ENCODE measurements around the gene CDKN2B-AS1. TPM values are rescaled to one million over a fixed set of nuclear protein-coding genes. Genes with fewer than 3 reads are reported as not detected.
A peak's percentile ranks its signal among the peaks of the same experiment; 100 is the strongest.

Gene CDKN2B-AS1
- total and polyA plus RNA-seq, 4 donors, result 0.58 to 8.0 (median 1.1) TPM

DNA sequence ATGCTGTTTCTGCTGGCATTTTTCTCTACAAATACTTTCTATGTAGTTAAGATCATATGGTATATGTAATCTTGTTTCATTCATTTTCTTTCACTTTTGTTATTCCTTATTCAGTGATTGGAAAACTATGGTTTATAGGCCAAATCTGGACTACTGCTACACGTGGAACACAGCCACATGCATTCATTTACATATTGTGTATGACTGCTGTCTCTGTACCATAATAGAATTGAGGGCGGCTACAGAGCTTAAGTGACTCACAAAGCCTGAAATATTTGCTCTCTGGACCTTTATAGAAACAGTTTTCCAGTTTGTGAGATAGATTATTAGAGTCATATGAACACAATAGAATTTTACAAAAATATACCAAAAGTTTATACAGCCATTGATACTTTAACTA lies 148.1 kb downstream of the CDKN2B-AS1 start:
- intact Hi-C loops (cut with DNase I), result no loop called here
- 34 to 36% methylated on average over 2 of the region's 2 CpGs for WGBS, 2 donors
- Histone ChIP-seq H3K9me3 (ENCODE audit: control insufficient read depth, low read length) (no peaks in the 10 kb centered on the region), H3K4me1 (ENCODE audit: control insufficient read depth in 1 of 2, insufficient read depth in 2 of 2, low read length in 2 of 2) (no peaks in the 10 kb centered on the region), H3K27ac (ENCODE audit: low read depth in 1 of 2, low read length in 2 of 2) (no peak overlapping the region), H3K4me3 (ENCODE audit: low read length in 2 of 2) (no peak overlapping the region), H3K36me3 (ENCODE audit: control insufficient read depth in 1 of 2, insufficient read depth in 2 of 2, low read length in 1 of 2) (no peaks in the 10 kb centered on the region), H3K27me3 (ENCODE audit: control insufficient read depth in 1 of 2, insufficient read depth in 2 of 2, low read length in 1 of 2) (no peaks in the 10 kb centered on the region)
- DNase-seq, result no peak
- ATAC-seq (ENCODE audit: low FRiP score), result no peak

GRCh38 chr9:22143799-22144625 lies 149.4 kb downstream of the CDKN2B-AS1 start:
- no peaks in the 10 kb centered on the region for H3K9me3 ChIP-seq (ENCODE audit: control insufficient read depth, low read length)
- DNase-seq, result no peak
- H3K27ac ChIP-seq (ENCODE audit: low read depth in 1 of 2, low read length in 2 of 2), result no peak overlapping the region
- H3K27me3 ChIP-seq (ENCODE audit: control insufficient read depth in 1 of 2, insufficient read depth in 2 of 2, low read length in 1 of 2), result no peaks in the 10 kb centered on the region
- H3K36me3 ChIP-seq (ENCODE audit: control insufficient read depth in 1 of 2, insufficient read depth in 2 of 2, low read length in 1 of 2), result no peaks in the 10 kb centered on the region
- intact Hi-C loops (cut with DNase I), result no loop called here
- no peaks in the 10 kb centered on the region for H3K4me1 ChIP-seq (ENCODE audit: control insufficient read depth in 1 of 2, insufficient read depth in 2 of 2, low read length in 2 of 2)
- H3K4me3 ChIP-seq (ENCODE audit: low read length in 2 of 2), result no peak overlapping the region
- WGBS, 2 donors, result 34 to 44% methylated on average over 1 of the region's 1 CpG
- no peak for ATAC-seq (ENCODE audit: low FRiP score)

DNA sequence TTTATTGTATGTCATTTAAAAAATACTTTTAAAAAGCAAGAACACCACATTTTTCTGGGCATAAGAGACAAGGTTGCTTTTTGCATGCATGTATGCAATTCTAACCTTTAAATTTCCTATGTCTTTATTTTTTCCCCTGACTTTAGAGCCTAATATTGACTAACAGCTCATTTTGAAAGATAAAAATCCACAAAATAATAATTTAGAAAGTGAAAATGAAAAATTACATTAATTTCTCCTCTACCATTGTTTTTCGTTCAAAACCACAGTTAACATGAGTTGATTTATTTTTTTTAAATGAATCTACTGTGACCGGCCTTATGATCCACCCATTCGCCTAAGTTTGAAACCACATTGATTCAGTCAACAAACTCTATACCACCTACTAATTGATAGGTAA lies 152.0 kb downstream of the CDKN2B-AS1 start:
- H3K36me3 ChIP-seq (ENCODE audit: control insufficient read depth in 1 of 2, insufficient read depth in 2 of 2, low read length in 1 of 2), result no peaks in the 10 kb centered on the region
- no peak for DNase-seq
- 84 to 87% methylated on average over 3 of the region's 3 CpGs for WGBS, 2 donors
- no peak for ATAC-seq (ENCODE audit: low FRiP score)
- H3K27ac ChIP-seq (ENCODE audit: low read depth in 1 of 2, low read length in 2 of 2), result no peak overlapping the region
- no peak overlapping the region for H3K4me3 ChIP-seq (ENCODE audit: low read length in 2 of 2)
- H3K4me1 ChIP-seq (ENCODE audit: control insufficient read depth in 1 of 2, insufficient read depth in 2 of 2, low read length in 2 of 2), result no peaks in the 10 kb centered on the region
- no peaks in the 10 kb centered on the region for H3K27me3 ChIP-seq (ENCODE audit: control insufficient read depth in 1 of 2, insufficient read depth in 2 of 2, low read length in 1 of 2)
- intact Hi-C loops (cut with DNase I), result no loop called here
- no peaks in the 10 kb centered on the region for H3K9me3 ChIP-seq (ENCODE audit: control insufficient read depth, low read length)

GRCh38 chr9:22147813-22148527 lies 153.4 kb downstream of the CDKN2B-AS1 start:
- Histone ChIP-seq H3K36me3 (ENCODE audit: control insufficient read depth in 1 of 2, insufficient read depth in 2 of 2, low read length in 1 of 2) (no peaks in the 10 kb centered on the region), H3K27me3 (ENCODE audit: control insufficient read depth in 1 of 2, insufficient read depth in 2 of 2, low read length in 1 of 2) (no peaks in the 10 kb centered on the region), H3K9me3 (ENCODE audit: control insufficient read depth, low read length) (no peaks in the 10 kb centered on the region), H3K4me3 (ENCODE audit: low read length in 2 of 2) (no peak overlapping the region), H3K27ac (ENCODE audit: low read depth in 1 of 2, low read length in 2 of 2) (no peak overlapping the region), H3K4me1 (ENCODE audit: control insufficient read depth in 1 of 2, insufficient read depth in 2 of 2, low read length in 2 of 2) (no peaks in the 10 kb centered on the region)
- 75 to 76% methylated on average over 8 of the region's 8 CpGs for WGBS, 2 donors
- ATAC-seq (ENCODE audit: low FRiP score) (no peak), DNase-seq (no peak)
- intact Hi-C loops (cut with DNase I), result no loop called here

DNA sequence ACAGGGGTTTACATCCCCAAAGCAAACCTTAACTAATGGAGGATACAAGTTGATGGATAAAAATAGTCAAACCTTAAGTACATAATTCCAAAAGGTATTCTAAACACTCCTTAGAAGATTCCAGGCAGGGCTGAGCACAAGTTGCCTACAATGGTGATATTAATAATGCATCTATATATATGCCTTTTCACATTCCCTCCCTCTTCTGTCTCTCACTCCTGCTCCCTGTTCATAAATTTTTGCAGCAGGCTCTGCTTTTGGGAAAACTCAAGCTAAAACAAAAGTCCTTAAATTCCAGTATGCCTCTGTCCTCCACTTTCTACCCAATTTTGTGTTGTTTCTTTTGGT lies 153.9 kb downstream of the CDKN2B-AS1 start:
- ATAC-seq (ENCODE audit: low FRiP score) (no peak), DNase-seq (no peak)
- Histone ChIP-seq H3K9me3 (ENCODE audit: control insufficient read depth, low read length) (no peaks in the 10 kb centered on the region), H3K27me3 (ENCODE audit: control insufficient read depth in 1 of 2, insufficient read depth in 2 of 2, low read length in 1 of 2) (no peaks in the 10 kb centered on the region), H3K4me1 (ENCODE audit: control insufficient read depth in 1 of 2, insufficient read depth in 2 of 2, low read length in 2 of 2) (no peaks in the 10 kb centered on the region), H3K27ac (ENCODE audit: low read depth in 1 of 2, low read length in 2 of 2) (no peak overlapping the region), H3K4me3 (ENCODE audit: low read length in 2 of 2) (no peak overlapping the region), H3K36me3 (ENCODE audit: control insufficient read depth in 1 of 2, insufficient read depth in 2 of 2, low read length in 1 of 2) (no peaks in the 10 kb centered on the region)
- intact Hi-C loops (cut with DNase I), result no loop called here

DNA sequence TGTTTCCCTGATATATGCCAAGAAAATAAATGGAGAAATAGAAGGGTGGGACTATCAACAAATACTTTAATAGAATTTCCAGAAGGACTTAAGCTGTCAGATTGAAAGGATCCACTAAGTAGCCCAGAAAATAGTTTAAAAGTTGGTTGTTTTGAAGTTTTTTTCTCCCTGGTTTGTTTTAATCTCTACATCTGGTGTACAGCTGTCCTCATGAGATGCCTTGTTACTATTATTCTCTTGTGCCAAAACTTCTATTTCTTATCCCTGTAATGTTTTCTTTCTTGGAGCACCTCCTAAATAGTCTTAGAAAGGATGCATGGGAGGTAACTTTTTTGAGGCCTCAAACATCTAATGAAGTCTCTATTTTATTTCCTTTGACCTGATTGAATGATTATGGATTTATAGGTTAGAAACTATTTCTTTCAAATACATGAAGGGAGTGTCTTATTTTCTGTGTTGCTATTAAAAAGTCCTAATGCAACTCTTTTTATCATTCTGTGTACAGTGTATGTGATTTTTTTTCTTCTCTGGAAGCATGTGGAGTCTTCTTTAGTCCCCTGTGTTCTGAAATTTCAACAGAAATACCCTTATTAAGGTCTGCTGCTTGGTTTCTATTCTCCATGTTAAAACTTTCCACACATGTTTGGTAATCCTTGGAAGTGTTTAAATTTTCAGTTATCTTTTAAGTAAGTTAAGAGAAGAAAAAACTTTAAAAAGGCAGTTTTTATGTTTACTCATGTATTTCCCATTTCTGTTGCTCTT lies 154.5 kb downstream of the CDKN2B-AS1 start:
- no peak for ATAC-seq (ENCODE audit: low FRiP score)
- H3K27ac ChIP-seq (ENCODE audit: low read depth in 1 of 2, low read length in 2 of 2), result no peak overlapping the region
- no peak for DNase-seq
- no peak overlapping the region for H3K4me3 ChIP-seq (ENCODE audit: low read length in 2 of 2)
- no peaks in the 10 kb centered on the region for H3K27me3 ChIP-seq (ENCODE audit: control insufficient read depth in 1 of 2, insufficient read depth in 2 of 2, low read length in 1 of 2)
- no peaks in the 10 kb centered on the region for H3K4me1 ChIP-seq (ENCODE audit: control insufficient read depth in 1 of 2, insufficient read depth in 2 of 2, low read length in 2 of 2)
- H3K9me3 ChIP-seq (ENCODE audit: control insufficient read depth, low read length), result no peaks in the 10 kb centered on the region
- intact Hi-C loops (cut with DNase I), result no loop called here
- no peaks in the 10 kb centered on the region for H3K36me3 ChIP-seq (ENCODE audit: control insufficient read depth in 1 of 2, insufficient read depth in 2 of 2, low read length in 1 of 2)

DNA sequence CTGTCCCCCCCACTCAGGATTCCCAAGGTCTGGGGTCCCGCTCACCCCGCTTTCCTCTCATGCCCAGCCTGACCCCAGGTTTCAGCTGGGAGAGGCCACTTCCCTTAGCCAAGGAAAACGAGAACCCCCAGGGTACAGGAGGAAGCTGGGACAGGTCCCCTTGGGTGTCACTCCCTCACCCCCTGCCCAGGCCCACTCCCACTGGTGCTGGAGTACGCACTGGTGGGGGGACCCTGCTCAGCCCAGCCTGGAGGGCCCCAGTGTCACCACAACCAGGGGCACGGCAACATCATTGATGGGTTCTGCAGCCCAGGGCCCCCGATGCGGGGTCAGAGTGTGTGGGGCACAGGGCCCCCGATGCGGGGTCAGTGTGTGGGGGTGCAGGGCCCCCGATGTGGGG lies 159.5 kb downstream of the CDKN2B-AS1 start:
- H3K4me3 ChIP-seq (ENCODE audit: low read length in 2 of 2), result no peak overlapping the region
- DNase-seq (no peak), ATAC-seq (ENCODE audit: low FRiP score) (peak; percentile 27)
- no peaks in the 10 kb centered on the region for H3K9me3 ChIP-seq (ENCODE audit: control insufficient read depth, low read length)
- WGBS, 2 donors, result 93 to 96% methylated on average over 10 of the region's 10 CpGs
- H3K4me1 ChIP-seq (ENCODE audit: control insufficient read depth in 1 of 2, insufficient read depth in 2 of 2, low read length in 2 of 2), result no peaks in the 10 kb centered on the region
- H3K36me3 ChIP-seq (ENCODE audit: control insufficient read depth in 1 of 2, insufficient read depth in 2 of 2, low read length in 1 of 2), result no peaks in the 10 kb centered on the region
- intact Hi-C loops (cut with DNase I), result no loop called here
- no peak overlapping the region for H3K27ac ChIP-seq (ENCODE audit: low read depth in 1 of 2, low read length in 2 of 2)
- H3K27me3 ChIP-seq (ENCODE audit: control insufficient read depth in 1 of 2, insufficient read depth in 2 of 2, low read length in 1 of 2), result no peaks in the 10 kb centered on the region

DNA sequence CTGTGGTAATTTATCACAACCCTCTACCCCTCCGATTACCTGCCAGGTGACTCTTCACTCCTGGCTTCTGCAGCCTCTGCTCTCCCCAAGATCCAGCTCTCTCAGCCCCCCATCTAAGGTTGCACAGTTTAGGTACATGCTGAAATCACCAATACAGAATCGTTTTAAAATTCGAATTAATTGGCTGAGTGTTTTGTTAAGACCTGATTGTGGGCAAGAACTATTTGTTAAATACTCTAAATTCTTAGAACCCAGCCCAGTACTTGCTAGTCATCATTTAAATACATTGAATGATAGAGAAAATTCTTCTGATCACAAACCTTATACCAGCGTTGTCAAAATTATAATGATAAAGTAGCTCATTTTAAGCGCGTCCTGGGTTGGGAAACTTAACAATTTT lies 162.0 kb downstream of the CDKN2B-AS1 start:
- Histone ChIP-seq H3K27me3 (ENCODE audit: control insufficient read depth in 1 of 2, insufficient read depth in 2 of 2, low read length in 1 of 2) (no peaks in the 10 kb centered on the region), H3K27ac (ENCODE audit: low read depth in 1 of 2, low read length in 2 of 2) (no peak overlapping the region), H3K4me1 (ENCODE audit: control insufficient read depth in 1 of 2, insufficient read depth in 2 of 2, low read length in 2 of 2) (no peaks in the 10 kb centered on the region), H3K4me3 (ENCODE audit: low read length in 2 of 2) (no peak overlapping the region), H3K36me3 (ENCODE audit: control insufficient read depth in 1 of 2, insufficient read depth in 2 of 2, low read length in 1 of 2) (no peaks in the 10 kb centered on the region), H3K9me3 (ENCODE audit: control insufficient read depth, low read length) (no peaks in the 10 kb centered on the region)
- WGBS, 2 donors, result 64 to 72% methylated on average over 6 of the region's 6 CpGs
- ATAC-seq (ENCODE audit: low FRiP score) (no peak), DNase-seq (no peak)
- intact Hi-C loops (cut with DNase I), result no loop called here
